Immature natural killer cell (primary cell): ENCODE results near the gene CACNA1C. TPM values are rescaled to one million over a fixed set of nuclear protein-coding genes. Genes with fewer than 3 reads are reported as not detected.

Experiments used
- DNase-seq, 3 donors: peaks; one replicate each; pipeline ENCODE4 v3.0.0; 2022; ENCODE audit warnings: mixed read lengths in 1 of 3
- H3K27ac Mint-ChIP-seq, 6 donors: one replicate each; pipeline ENCODE4 v1.8.0; 2020; ENCODE audit warnings: mixed read lengths in 6 of 6, mild to moderate bottlenecking in 5 of 6, inconsistent platforms in 4 of 6, moderate library complexity in 3 of 6
- H3K27me3 Mint-ChIP-seq, 3 donors: one replicate each; pipeline ENCODE4 v1.8.0; 2020 to 2021; ENCODE audit warnings: low read depth in 3 of 3, mild to moderate bottlenecking in 3 of 3, mixed read lengths in 3 of 3, moderate library complexity in 3 of 3, inconsistent platforms in 1 of 3
- H3K36me3 Mint-ChIP-seq, 3 donors: one replicate each; pipeline ENCODE4 v1.8.0; 2020; ENCODE audit warnings: mixed read lengths in 3 of 3, inconsistent platforms in 2 of 3, mild to moderate bottlenecking in 2 of 3
- H3K4me1 Mint-ChIP-seq, 2 donors: one replicate each; pipeline ENCODE4 v1.8.0; 2020; ENCODE audit warnings: inconsistent platforms in 2 of 2, mild to moderate bottlenecking in 2 of 2, mixed read lengths in 2 of 2, moderate library complexity in 1 of 2
- H3K4me3 Mint-ChIP-seq, 5 donors: one replicate each; pipeline ENCODE4 v1.8.0; 2020; ENCODE audit warnings: mild to moderate bottlenecking in 5 of 5, mixed read lengths in 5 of 5, inconsistent platforms in 3 of 5, moderate library complexity in 3 of 5
- H3K9me3 Mint-ChIP-seq, 6 donors: one replicate each; pipeline ENCODE4 v1.8.0; 2020; ENCODE audit warnings: mild to moderate bottlenecking in 6 of 6, mixed read lengths in 6 of 6, inconsistent platforms in 4 of 6, moderate library complexity in 3 of 6
- polyA plus RNA-seq, 3 donors: library from polyadenylated mRNA; unstranded; fragments of 300-500 nt; fragmentation: Illumina TruSeq; gene quantifications; one replicate each; pipeline ENCODE4 v1.2.3, GENCODE V29; 2021

Gene CACNA1C
- polyA plus RNA-seq, 3 donors from 2014 or later: 0.05 to 0.36 (median 0.12) TPM

DNA sequence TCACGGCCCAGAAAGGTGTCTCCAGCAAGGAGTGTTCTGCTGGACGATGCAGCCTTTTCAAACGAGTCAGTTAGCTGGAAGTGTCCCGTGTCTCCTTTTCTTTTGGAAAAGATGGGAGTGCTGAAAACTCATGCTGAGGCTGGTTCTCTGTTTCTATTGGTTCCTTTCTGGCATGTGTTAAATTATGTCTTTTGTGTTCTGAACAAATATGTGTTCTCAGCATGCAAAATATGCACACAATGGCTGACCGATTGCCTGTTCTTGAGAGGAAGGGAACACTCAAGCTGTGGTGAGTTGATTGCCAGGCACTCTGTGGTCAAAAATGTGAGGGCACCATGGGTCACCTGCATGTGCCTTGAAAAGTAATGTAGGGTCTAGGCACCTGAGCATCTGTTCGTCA lies 181.3 kb downstream of the CACNA1C start:
- Mint-ChIP-seq H3K4me3 (no peak overlapping the region), H3K27me3 (peaks cover 1 to 11% (median 2%) of the 10 kb centered on the region in 3 donors)

DNA sequence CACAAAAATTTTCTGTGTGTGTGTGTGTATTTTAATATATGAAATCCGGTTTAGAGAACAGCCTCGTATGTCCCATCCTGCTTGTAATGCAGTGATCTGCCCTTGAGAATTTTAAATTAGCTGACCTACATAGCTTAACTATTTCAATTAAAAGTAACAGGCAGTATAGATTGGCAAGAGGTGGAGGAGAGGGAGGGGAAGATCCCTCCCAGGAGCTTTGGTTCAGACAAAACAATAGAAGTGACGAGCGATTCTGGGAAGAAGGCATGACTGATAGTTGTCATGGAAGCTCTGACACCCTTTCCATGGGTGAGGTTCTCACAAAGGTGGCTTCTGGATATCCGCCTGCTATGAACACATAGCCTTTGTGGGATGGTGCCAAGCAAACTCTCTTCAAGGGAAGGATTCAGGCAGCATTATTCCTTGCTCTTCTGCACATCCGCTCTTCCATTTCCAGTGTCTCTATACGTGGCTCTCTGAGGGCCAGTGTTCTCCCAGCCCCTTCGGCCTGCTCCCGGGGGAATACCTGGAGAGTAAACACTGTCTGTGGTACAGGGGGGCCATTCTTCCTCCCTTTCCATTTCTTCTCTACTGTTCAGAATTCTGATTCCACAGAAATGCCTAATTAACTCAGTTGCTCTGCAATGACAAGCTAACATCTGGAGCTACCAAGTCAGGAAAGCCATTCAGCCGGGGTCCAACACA lies 182.0 kb downstream of the CACNA1C start:
- no peaks in the 10 kb centered on the region for H3K9me3 Mint-ChIP-seq
- no peaks in the 10 kb centered on the region for H3K36me3 Mint-ChIP-seq
- H3K27ac Mint-ChIP-seq: no peak overlapping the region
- DNase-seq: no peak
- no peaks in the 10 kb centered on the region for H3K4me1 Mint-ChIP-seq
- H3K4me3 Mint-ChIP-seq: no peak overlapping the region
- peaks cover 0 to 6% (median 1%) of the 10 kb centered on the region in 3 donors for H3K27me3 Mint-ChIP-seq

More for the DNA sequence above, 181.3 kb downstream of the CACNA1C start:
- no peak overlapping the region for H3K27ac Mint-ChIP-seq
- no peak for DNase-seq
- no peaks in the 10 kb centered on the region for H3K4me1 Mint-ChIP-seq
- H3K36me3 Mint-ChIP-seq: no peaks in the 10 kb centered on the region
- H3K9me3 Mint-ChIP-seq: no peaks in the 10 kb centered on the region

DNA sequence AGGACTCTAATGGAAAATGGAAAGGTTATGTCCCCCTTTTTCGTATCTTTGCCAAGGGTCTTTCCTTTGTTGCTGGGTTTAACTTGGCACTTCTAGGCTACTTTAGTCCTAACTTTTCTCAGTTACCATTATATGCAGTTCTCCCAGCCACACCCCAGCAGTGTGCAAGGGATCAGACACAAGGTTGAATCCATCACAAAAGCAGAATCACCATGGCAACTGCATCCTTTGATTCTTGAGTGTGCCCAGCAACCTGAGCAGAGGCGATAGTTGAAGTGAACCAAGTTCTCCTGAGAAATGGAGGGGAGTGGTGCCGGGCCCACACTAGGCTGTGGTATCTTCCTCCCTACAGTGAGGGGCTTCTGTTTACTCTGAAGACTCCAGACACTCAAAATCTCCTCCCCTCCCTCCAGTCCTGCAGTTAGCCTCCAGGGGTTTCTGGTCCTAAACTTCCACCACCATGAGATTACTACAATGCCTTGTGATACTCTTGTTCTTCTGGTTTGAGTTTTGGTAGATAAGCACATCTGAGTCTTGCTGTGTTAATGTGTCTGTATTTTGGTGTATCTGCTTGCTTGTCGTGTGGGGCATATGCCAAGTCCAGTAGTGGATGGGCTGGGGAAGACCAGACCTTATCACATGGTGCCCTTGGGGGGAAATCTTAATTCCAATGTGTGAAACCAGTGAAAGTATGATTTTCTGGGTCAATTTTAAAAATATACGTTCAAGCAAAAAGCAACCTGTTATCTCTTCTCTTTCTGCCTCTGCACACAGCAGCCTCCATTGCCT lies 183.9 kb downstream of the CACNA1C start:
- no peaks in the 10 kb centered on the region for H3K36me3 Mint-ChIP-seq
- H3K4me1 Mint-ChIP-seq: no peaks in the 10 kb centered on the region
- peaks cover 1 to 11% (median 2%) of the 10 kb centered on the region in 3 donors for H3K27me3 Mint-ChIP-seq
- no peak for DNase-seq
- H3K27ac Mint-ChIP-seq: no peak overlapping the region
- no peak overlapping the region for H3K4me3 Mint-ChIP-seq
- no peaks in the 10 kb centered on the region for H3K9me3 Mint-ChIP-seq

DNA sequence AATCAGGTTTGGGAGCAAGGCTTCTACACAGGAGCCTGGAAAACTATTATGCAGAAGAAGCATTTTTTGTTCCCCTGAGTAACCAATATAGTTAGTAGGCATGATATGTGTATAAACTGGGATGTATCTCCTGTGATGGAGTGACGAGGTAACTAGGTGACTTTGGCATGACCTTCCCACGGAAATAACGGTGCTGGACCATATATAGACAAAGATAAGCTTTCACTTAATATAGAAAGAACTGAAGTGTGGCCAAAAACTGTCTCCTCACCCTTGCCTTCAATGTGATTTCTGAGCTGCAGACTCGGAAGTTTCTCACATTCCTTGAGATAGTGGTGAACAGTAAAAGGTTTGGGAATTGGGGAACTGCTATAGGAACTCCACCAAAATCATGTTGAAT lies 185.3 kb downstream of the CACNA1C start:
- Mint-ChIP-seq H3K4me3 (no peak overlapping the region), H3K27ac (no peak overlapping the region), H3K27me3 (peaks cover 2 to 9% (median 2%) of the 10 kb centered on the region in 3 donors), H3K9me3 (no peaks in the 10 kb centered on the region), H3K4me1 (no peaks in the 10 kb centered on the region), H3K36me3 (no peaks in the 10 kb centered on the region)
- DNase-seq: no peak

DNA sequence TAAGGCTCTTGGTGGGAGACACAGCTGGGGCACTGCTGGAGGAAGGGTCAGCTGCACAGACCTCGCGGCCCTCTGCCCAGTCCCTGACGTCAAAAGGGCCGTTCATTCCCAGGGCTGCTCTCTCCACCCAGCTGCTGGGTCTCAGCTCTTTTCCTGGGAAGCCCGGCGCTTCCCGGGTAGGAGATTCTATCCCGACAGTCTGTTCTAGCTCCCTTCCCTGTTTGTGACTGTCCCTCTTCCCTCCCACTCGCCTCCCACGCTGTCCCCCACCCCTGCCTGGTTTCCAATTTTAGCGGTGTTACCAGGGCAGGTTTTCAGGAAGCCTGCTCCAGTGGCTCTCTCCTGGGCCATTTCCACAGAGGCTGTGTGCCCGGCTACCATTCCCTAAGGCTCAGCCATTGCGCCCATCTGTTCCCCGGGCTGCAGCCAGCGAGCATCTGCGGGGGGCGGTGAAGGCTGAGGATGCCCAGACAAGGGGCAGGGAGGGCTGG lies 186.6 kb downstream of the CACNA1C start:
- Mint-ChIP-seq H3K4me3 (no peak overlapping the region), H3K27ac (no peak overlapping the region), H3K9me3 (no peaks in the 10 kb centered on the region), H3K4me1 (no peaks in the 10 kb centered on the region), H3K27me3 (peaks cover 2 to 9% (median 2%) of the 10 kb centered on the region in 3 donors), H3K36me3 (no peaks in the 10 kb centered on the region)
- DNase-seq: no peak

DNA sequence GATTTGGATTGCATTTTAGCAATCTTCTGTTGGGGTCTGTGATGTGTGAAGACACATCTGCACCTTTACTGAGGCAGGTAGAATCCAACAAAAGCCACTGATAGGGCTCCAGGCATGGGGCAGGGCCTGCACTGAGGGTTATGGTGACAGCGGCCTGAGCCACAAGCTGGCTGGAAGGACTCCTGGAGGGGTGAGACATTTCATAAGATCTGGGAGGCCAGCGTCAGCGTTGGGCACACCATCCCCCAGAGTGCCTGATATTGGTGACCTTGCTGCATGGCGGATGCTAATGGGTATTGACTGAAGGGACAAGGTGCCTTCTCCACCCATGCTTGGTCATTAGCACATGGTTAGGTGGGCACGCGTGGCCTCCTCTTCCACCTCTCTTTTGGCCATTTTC lies 187.6 kb downstream of the CACNA1C start:
- H3K4me3 Mint-ChIP-seq: no peak overlapping the region
- H3K4me1 Mint-ChIP-seq: no peaks in the 10 kb centered on the region
- no peaks in the 10 kb centered on the region for H3K9me3 Mint-ChIP-seq
- peaks cover 2 to 7% (median 2%) of the 10 kb centered on the region in 3 donors for H3K27me3 Mint-ChIP-seq
- no peak for DNase-seq
- H3K27ac Mint-ChIP-seq: no peak overlapping the region
- H3K36me3 Mint-ChIP-seq: no peaks in the 10 kb centered on the region

DNA sequence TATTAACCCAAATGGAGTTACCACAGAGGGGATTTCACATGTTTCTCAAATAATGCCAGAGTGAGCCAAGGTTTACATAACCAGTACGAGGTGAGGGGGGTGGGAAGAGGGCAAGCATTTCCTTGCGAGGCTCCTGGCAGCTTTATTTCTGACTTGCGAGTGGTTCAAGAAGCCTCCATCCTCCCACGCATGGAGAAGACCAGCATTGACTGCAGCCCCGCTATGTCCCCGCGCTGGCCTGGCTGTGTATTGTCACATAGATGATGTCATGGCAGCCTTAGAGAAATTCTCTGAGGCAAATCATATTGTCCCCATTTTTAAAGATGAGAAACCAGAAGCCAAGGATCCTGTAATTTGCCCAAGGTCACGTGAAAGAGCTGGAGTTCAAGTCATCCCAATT lies 188.2 kb downstream of the CACNA1C start:
- Mint-ChIP-seq H3K4me3 (no peak overlapping the region), H3K4me1 (no peaks in the 10 kb centered on the region), H3K36me3 (no peaks in the 10 kb centered on the region), H3K9me3 (no peaks in the 10 kb centered on the region), H3K27ac (no peak overlapping the region), H3K27me3 (peaks cover 2 to 7% (median 2%) of the 10 kb centered on the region in 3 donors)
- no peak for DNase-seq

DNA sequence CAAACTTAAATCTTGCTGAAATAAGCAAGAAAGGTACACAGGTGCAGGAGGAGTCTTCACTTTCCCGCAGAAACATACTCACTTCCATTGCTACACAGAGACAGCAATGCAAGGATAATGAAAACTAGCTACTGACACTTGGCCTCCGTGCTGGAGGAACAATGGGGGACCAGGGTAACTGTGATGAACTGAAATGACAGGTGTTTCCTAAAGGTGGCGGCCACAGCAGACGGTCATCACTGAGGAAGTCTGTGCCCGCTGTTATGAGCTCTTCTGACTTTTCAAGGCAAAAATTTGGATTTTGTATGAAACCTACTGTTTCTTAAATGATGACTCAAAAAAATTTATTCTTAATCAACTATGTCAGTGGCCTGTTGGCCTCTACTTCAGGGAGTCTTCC lies 189.4 kb downstream of the CACNA1C start:
- Mint-ChIP-seq H3K36me3 (no peaks in the 10 kb centered on the region), H3K27ac (no peak overlapping the region), H3K4me1 (no peaks in the 10 kb centered on the region), H3K9me3 (no peaks in the 10 kb centered on the region), H3K27me3 (peaks cover 2 to 5% (median 2%) of the 10 kb centered on the region in 3 donors), H3K4me3 (no peak overlapping the region)
- no peak for DNase-seq

DNA sequence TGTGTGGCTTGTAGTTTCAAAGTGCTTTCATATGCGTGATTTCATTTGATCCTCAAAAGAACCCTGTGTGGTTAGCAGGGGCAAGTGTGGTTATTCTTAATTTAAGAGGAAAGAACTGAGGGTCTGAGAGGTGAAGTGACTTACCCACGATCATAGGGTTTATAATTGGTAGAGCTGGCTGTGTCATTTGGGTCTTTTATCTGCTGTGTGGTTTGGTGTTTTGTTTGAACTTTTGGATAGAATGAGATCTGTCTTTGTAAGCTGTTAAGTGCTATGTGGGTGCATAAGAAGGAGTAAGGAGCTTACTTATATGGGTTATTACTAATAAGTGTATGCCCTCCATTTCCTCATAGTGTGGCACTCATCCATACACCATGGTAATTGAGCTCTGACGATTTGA lies 190.0 kb downstream of the CACNA1C start:
- DNase-seq: no peak
- Mint-ChIP-seq H3K9me3 (no peaks in the 10 kb centered on the region), H3K27me3 (peaks cover 2 to 5% (median 2%) of the 10 kb centered on the region in 3 donors), H3K36me3 (no peaks in the 10 kb centered on the region), H3K4me1 (no peaks in the 10 kb centered on the region), H3K27ac (no peak overlapping the region), H3K4me3 (no peak overlapping the region)

DNA sequence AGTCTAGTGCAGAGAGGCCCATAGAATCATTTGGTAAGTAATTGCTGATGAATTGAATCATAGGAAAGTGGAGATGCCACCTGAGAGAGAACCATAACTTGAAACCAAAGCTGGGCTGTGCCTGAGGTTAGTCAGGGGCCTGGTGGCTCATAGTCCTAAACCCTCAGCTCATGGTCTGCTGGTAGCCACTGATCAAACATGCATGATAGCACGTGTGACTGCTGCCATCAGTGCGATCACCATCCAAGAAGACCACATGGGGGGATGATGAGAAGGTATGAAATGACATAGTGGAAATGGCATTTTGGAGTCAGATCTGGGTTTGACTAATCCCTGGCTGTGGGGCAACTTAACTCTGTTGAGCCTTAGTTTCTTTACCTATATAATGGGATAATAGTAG lies 190.5 kb downstream of the CACNA1C start:
- H3K4me3 Mint-ChIP-seq: no peak overlapping the region
- no peaks in the 10 kb centered on the region for H3K9me3 Mint-ChIP-seq
- H3K36me3 Mint-ChIP-seq: no peaks in the 10 kb centered on the region
- DNase-seq: no peak
- H3K27ac Mint-ChIP-seq: no peak overlapping the region
- H3K4me1 Mint-ChIP-seq: no peaks in the 10 kb centered on the region
- H3K27me3 Mint-ChIP-seq: peaks cover 2 to 5% (median 2%) of the 10 kb centered on the region in 3 donors

DNA sequence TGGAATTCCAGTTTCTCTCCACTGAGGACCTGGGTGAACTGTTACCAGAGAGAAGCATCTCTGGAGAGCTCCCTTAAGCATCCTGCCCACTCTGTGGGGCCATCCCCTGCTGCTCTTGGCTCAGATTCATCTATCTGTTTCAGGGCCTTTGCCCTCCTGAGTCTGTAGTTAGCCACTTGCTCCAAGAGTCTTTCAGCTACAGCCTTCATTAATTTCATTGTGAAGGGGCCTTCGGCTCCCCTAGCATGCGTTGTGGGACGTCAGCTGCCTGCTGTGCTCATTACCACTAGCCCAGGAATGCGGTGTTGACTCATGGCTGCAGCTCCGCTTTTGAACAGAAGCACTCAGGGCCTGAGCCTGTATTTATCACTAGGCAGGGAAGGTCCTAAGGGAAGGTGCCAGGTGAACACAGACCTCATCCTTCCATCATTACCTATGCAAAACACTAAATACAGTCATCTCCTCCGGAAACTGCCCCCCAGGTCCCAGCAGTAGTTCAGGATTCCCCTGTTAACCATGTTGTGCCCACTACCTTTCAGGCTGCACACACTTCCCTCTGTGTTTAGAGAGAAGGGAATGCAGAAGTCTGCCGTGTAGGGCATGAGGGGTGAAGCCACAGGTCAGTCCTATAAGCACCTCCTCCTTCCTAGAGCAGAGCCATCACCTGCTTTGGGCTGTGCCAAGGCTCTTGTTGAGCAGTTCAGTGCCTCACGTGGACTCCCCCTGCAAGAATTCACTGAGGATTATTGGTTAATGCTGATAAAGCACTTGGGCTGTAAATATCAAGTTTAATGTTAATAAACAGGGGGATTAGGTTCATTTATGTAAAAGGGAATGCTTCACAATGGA lies 191.4 kb downstream of the CACNA1C start:
- Mint-ChIP-seq H3K27me3 (peaks cover 2 to 5% (median 2%) of the 10 kb centered on the region in 3 donors), H3K36me3 (no peaks in the 10 kb centered on the region), H3K4me1 (no peaks in the 10 kb centered on the region), H3K27ac (no peak overlapping the region), H3K9me3 (no peaks in the 10 kb centered on the region), H3K4me3 (no peak overlapping the region)
- no peak for DNase-seq

DNA sequence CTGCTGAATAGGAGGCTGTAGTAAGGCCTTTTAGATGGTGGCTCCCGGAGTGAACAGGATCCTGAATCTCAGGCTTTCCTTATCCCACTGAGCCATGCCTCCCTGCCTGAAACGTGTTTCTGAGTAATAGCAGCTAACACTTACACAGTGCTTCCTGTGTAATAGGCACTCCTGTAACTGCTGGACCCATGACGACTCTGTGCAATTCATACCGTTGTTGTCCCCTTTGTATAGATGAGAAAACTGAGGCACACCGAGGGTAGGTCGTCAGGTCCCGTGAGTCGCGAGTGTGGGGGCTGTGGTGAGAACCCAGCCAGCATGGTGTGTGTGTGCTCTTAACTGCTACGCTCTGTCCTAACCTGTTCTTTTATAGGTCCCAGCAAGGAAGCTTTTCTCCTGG lies 193.6 kb downstream of the CACNA1C start:
- Mint-ChIP-seq H3K36me3 (no peaks in the 10 kb centered on the region), H3K4me1 (no peaks in the 10 kb centered on the region), H3K9me3 (no peaks in the 10 kb centered on the region), H3K27me3 (peaks cover 0 to 3% (median 2%) of the 10 kb centered on the region in 3 donors), H3K27ac (no peak overlapping the region), H3K4me3 (no peak overlapping the region)
- DNase-seq: no peak

DNA sequence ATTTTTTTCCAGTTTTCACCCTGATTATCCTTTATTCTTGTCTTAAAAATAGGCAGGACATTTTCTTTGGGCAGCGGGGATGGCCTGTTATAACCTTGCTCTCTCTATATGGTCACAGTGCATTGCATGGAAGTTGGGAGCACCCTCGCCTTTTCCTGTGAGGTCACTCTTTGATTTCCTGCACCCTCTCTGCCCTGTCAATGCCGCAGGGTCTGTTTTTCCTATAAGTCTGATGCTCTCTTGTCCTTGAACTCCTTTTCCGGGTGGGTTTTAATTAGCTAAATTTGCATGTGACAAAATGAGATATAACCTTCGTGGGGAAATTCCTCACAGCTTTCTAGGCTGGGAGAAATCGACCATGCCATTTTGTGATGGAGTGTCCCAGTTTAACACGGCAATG lies 194.3 kb downstream of the CACNA1C start:
- H3K27ac Mint-ChIP-seq: no peak overlapping the region
- H3K4me3 Mint-ChIP-seq: no peak overlapping the region
- H3K36me3 Mint-ChIP-seq: no peaks in the 10 kb centered on the region
- H3K27me3 Mint-ChIP-seq: peaks cover 0 to 4% (median 1%) of the 10 kb centered on the region in 3 donors
- no peaks in the 10 kb centered on the region for H3K9me3 Mint-ChIP-seq
- no peak for DNase-seq
- no peaks in the 10 kb centered on the region for H3K4me1 Mint-ChIP-seq

DNA sequence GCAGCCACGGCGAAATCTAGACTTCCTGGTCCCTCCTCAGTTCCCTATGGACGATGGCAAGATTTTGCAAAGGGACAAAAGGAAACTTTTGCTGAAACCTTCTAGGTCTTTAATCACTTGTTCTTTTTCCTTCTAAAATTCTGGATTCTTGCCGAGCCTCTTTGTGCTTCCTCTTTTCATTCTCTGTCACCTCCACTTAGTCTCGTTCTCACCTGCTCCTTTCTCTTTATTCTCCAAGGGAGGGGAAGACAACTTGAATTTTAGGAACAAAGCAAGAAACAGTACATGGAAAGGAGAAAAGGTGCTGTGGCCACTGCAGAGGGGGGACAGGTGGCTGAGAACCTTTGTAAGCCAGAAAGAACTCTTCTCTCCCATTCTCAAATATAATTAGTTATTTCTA lies 194.8 kb downstream of the CACNA1C start:
- Mint-ChIP-seq H3K27me3 (peaks cover 0 to 4% (median 1%) of the 10 kb centered on the region in 3 donors), H3K9me3 (no peaks in the 10 kb centered on the region), H3K4me3 (no peak overlapping the region), H3K4me1 (no peaks in the 10 kb centered on the region), H3K27ac (no peak overlapping the region), H3K36me3 (no peaks in the 10 kb centered on the region)
- DNase-seq: no peak
